CD14-positive monocyte (primary cell): ENCODE measurements around the gene NDST4. TPM values are rescaled to one million over a fixed set of nuclear protein-coding genes. Genes with fewer than 3 reads are reported as not detected.

Experiments used
- DNase-seq, 3 donors: peaks; one replicate each; pipeline ENCODE4 v3.0.0-alpha.2; 2011 to 2022
- H2AFZ ChIP-seq: 2 replicates; pipeline ENCODE4 v1.6.0; 2012; ENCODE audit warnings: mild to moderate bottlenecking, low read depth, low read length, inconsistent platforms; ENCODE audit not compliant: insufficient read depth, poor library complexity, severe bottlenecking
- H3K27ac ChIP-seq, 2 donors: 1 replicate in 1 of 2; 2 replicates in 1 of 2; pipeline ENCODE4 v1.5.1; 2012 to 2013; ENCODE audit warnings: low read length in 2 of 2, control low read depth in 1 of 2, inconsistent platforms in 1 of 2, low read depth in 1 of 2, mild to moderate bottlenecking in 1 of 2
- H3K27me3 ChIP-seq, 2 donors: one replicate each; pipeline versions ENCODE4 v1.6.0 to v1.6.1; 2011 to 2013; ENCODE audit warnings: low read length in 2 of 2; ENCODE audit not compliant: control insufficient read depth in 2 of 2, insufficient read depth in 2 of 2
- H3K36me3 ChIP-seq, 2 donors: replicated peaks in 1 of 2; 1 replicate in 1 of 2; 2 replicates in 1 of 2; pipeline versions ENCODE4 v1.5.1 to v1.6.1; 2012 to 2013; ENCODE audit warnings: low read length in 2 of 2, control low read depth in 1 of 2, inconsistent platforms in 1 of 2, mild to moderate bottlenecking in 1 of 2; ENCODE audit not compliant: insufficient read depth in 2 of 2, control insufficient read depth in 1 of 2
- H3K4me1 ChIP-seq, 2 donors: 1 replicate in 1 of 2; 2 replicates in 1 of 2; pipeline versions ENCODE4 v1.5.1 to v1.6.1; 2012 to 2013; ENCODE audit warnings: low read length in 2 of 2, control low read depth in 1 of 2, inconsistent platforms in 1 of 2, mild to moderate bottlenecking in 1 of 2, moderate library complexity in 1 of 2; ENCODE audit not compliant: insufficient read depth in 2 of 2, control insufficient read depth in 1 of 2
- H3K4me2 ChIP-seq: replicated peaks from 2 replicates; pipeline ENCODE3; 2012; ENCODE audit warnings: low read length, moderate library complexity, mild to moderate bottlenecking; ENCODE audit not compliant: poor library complexity, severe bottlenecking; ENCODE audit errors: extremely low read depth
- H3K4me3 ChIP-seq, 3 experiments: fragments of 200-600 bp in 1 of 3; sonication (generic) in 1 of 3; replicated peaks in 1 of 3; 1 replicate in 2 of 3; 2 replicates in 1 of 3; pipeline ENCODE4 v1.5.1; 2011 to 2013; ENCODE audit warnings: low read length in 3 of 3, mild to moderate bottlenecking in 3 of 3, control low read depth in 2 of 3, low read depth in 2 of 3, inconsistent platforms in 1 of 3, moderate library complexity in 1 of 3
- H3K79me2 ChIP-seq: 2 replicates; pipeline ENCODE4 v1.6.0; 2012; ENCODE audit warnings: mild to moderate bottlenecking, control low read depth, inconsistent platforms, low read length, moderate library complexity; ENCODE audit not compliant: insufficient read depth
- H3K9ac ChIP-seq: 2 replicates; pipeline ENCODE4 v1.6.0; 2017; ENCODE audit warnings: low read length, mild to moderate bottlenecking; ENCODE audit not compliant: insufficient read depth, poor library complexity, severe bottlenecking
- H3K9me3 ChIP-seq, 2 donors: replicated peaks in 1 of 2; 1 replicate in 1 of 2; 2 replicates in 1 of 2; pipeline versions ENCODE4 v1.5.1 to v1.6.1; 2012 to 2013; ENCODE audit warnings: low read length in 2 of 2, control low read depth in 1 of 2; ENCODE audit not compliant: control insufficient read depth in 1 of 2, insufficient read depth in 1 of 2
- H4K20me1 ChIP-seq: 2 replicates; pipeline ENCODE4 v1.6.0; 2012; ENCODE audit warnings: mild to moderate bottlenecking, low read length, control low read depth, moderate library complexity; ENCODE audit not compliant: insufficient read depth
- H3K27ac Mint-ChIP-seq, 7 donors: one replicate each; pipeline ENCODE4 v1.8.0; 2020; ENCODE audit warnings: mild to moderate bottlenecking in 7 of 7, mixed read lengths in 7 of 7, moderate library complexity in 6 of 7, inconsistent platforms in 2 of 7
- H3K27me3 Mint-ChIP-seq, 3 donors: one replicate each; pipeline ENCODE4 v1.8.0; 2021 to 2022; ENCODE audit warnings: low read depth in 3 of 3, mild to moderate bottlenecking in 3 of 3, mixed read lengths in 3 of 3, moderate library complexity in 3 of 3, inconsistent platforms in 1 of 3
- H3K36me3 Mint-ChIP-seq, 2 donors: one replicate each; pipeline ENCODE4 v1.8.0; 2020; ENCODE audit warnings: mixed read lengths in 2 of 2, inconsistent platforms in 1 of 2, mild to moderate bottlenecking in 1 of 2
- H3K4me1 Mint-ChIP-seq: one replicate; pipeline ENCODE4 v1.8.0; 2020; ENCODE audit warnings: mild to moderate bottlenecking, mixed read lengths
- H3K4me3 Mint-ChIP-seq, 2 donors: one replicate each; pipeline ENCODE4 v1.8.0; 2020; ENCODE audit warnings: mild to moderate bottlenecking in 2 of 2, mixed read lengths in 2 of 2, moderate library complexity in 1 of 2
- H3K9me3 Mint-ChIP-seq, 7 donors: one replicate each; pipeline ENCODE4 v1.8.0; 2020 to 2022; ENCODE audit warnings: mixed read lengths in 7 of 7, mild to moderate bottlenecking in 6 of 7, moderate library complexity in 6 of 7, inconsistent platforms in 2 of 7
- WGBS: methylation state at CpG from one replicate; pipeline ENCODE4 v1.1.5; 2013; ENCODE audit warnings: missing lambda C conversion rate; ENCODE audit not compliant: insufficient coverage; 5-methylcytosine and 5-hydroxymethylcytosine counted together
- intact Hi-C, 2 donors: fragments of 100-400 bp; cut with micrococcal nuclease; formaldehyde crosslinking; loops; one replicate each; pipeline versions ENCODE4 v1.15.0 to v1.15.1; 2023
- polyA plus RNA-seq, 3 donors: library from polyadenylated mRNA; depleted of rRNA in 1 of 3; unstranded in 2 of 3; stranded (reverse) in 1 of 3; fragments of 300-500 nt in 2 of 3; fragments of >200 nt in 1 of 3; fragmentation: Illumina TruSeq in 2 of 3; gene quantifications; 1 replicate in 2 of 3; 2 replicates in 1 of 3; pipeline ENCODE4 v1.2.3, GENCODE V29; 2012 to 2021
- TF ChIP-seq, protein P1 (sequence below): fragments of 200-600 bp; IDR thresholded peaks from one replicate; pipeline ENCODE4 v1.8.0; 2022; ENCODE audit warnings: antibody characterized with exemption, mild to moderate bottlenecking

Gene NDST4
- polyA plus RNA-seq, 3 donors = not detected

- TF ChIP-seq, protein P1, sequence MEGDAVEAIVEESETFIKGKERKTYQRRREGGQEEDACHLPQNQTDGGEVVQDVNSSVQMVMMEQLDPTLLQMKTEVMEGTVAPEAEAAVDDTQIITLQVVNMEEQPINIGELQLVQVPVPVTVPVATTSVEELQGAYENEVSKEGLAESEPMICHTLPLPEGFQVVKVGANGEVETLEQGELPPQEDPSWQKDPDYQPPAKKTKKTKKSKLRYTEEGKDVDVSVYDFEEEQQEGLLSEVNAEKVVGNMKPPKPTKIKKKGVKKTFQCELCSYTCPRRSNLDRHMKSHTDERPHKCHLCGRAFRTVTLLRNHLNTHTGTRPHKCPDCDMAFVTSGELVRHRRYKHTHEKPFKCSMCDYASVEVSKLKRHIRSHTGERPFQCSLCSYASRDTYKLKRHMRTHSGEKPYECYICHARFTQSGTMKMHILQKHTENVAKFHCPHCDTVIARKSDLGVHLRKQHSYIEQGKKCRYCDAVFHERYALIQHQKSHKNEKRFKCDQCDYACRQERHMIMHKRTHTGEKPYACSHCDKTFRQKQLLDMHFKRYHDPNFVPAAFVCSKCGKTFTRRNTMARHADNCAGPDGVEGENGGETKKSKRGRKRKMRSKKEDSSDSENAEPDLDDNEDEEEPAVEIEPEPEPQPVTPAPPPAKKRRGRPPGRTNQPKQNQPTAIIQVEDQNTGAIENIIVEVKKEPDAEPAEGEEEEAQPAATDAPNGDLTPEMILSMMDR = no peak
- WGBS = no CpG with 5 or more reads among the region's 1 CpG
- Histone ChIP-seq H3K79me2 (no peaks in the 10 kb centered on the region), H4K20me1 (no peaks in the 10 kb centered on the region), H3K4me3 (no peak overlapping the region), H2AFZ (no peak overlapping the region), H3K27ac (no peak overlapping the region), H3K36me3 (no peaks in the 10 kb centered on the region), H3K27me3 (no peaks in the 10 kb centered on the region), H3K4me1 (no peaks in the 10 kb centered on the region), H3K4me2 (no peak overlapping the region), H3K9me3 (no peaks in the 10 kb centered on the region), H3K9ac (no peak overlapping the region)
- Mint-ChIP-seq H3K27me3 (peaks cover 0 to 3% (median 0%) of the 10 kb centered on the region in 3 donors), H3K4me3 (no peak overlapping the region), H3K9me3 (peaks cover 0 to 6% (median 0%) of the 10 kb centered on the region in 7 donors), H3K4me1 (no peaks in the 10 kb centered on the region), H3K36me3 (no peaks in the 10 kb centered on the region), H3K27ac (no peak overlapping the region)
- intact Hi-C loops = no loop called here
- DNase-seq = no peak
These were observed 60.1 kb downstream of the NDST4 start for GRCh38 chr4:115053313-115053712.

DNA sequence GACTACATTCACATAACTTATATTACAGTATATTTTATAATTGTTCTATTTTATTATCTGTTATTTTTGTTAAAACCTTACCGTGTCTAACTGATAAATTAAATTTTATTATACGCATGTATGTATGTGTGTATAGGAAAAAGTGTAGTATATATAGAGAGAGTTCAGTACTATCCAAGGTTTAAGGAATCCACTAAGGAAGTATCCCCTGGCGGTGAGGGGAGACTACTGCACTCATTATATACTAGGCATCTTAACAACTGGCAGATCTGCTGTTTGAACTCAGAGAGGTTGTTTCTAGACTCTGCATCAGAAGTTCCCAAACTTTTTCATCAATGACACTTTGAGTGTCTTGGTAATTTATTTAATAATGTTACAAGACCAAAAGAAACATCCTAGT lies 70.9 kb downstream of the NDST4 start:
- H3K4me1 ChIP-seq = no peaks in the 10 kb centered on the region
- H3K27me3 ChIP-seq = no peaks in the 10 kb centered on the region
- Mint-ChIP-seq H3K27ac (no peak overlapping the region), H3K4me3 (no peak overlapping the region), H3K9me3 (peaks cover 0 to 3% (median 0%) of the 10 kb centered on the region in 7 donors), H3K27me3 (no peaks in the 10 kb centered on the region), H3K36me3 (no peaks in the 10 kb centered on the region), H3K4me1 (no peaks in the 10 kb centered on the region)
- TF ChIP-seq, protein P1 = no peak
- H3K79me2 ChIP-seq = no peaks in the 10 kb centered on the region
- no peak overlapping the region for H3K4me3 ChIP-seq
- no peak overlapping the region for H3K27ac ChIP-seq
- no CpG with 5 or more reads among the region's 3 CpGs for WGBS
- H3K4me2 ChIP-seq = no peak overlapping the region
- intact Hi-C loops = no loop called here
- no peaks in the 10 kb centered on the region for H4K20me1 ChIP-seq
- no peaks in the 10 kb centered on the region for H3K36me3 ChIP-seq
- H3K9me3 ChIP-seq = no peaks in the 10 kb centered on the region
- H2AFZ ChIP-seq = no peak overlapping the region
- H3K9ac ChIP-seq = no peak overlapping the region
- no peak for DNase-seq
